ENCODE measurements around the gene UBE2O. TPM values are rescaled to one million over a fixed set of nuclear protein-coding genes. Genes with fewer than 3 reads are reported as not detected.
A peak's percentile ranks its signal among the peaks of the same experiment; 100 is the strongest.

Gene UBE2O
- total and polyA plus RNA-seq, 2 experiments from 2014 or later = 7.1 to 17.2 TPM

DNA sequence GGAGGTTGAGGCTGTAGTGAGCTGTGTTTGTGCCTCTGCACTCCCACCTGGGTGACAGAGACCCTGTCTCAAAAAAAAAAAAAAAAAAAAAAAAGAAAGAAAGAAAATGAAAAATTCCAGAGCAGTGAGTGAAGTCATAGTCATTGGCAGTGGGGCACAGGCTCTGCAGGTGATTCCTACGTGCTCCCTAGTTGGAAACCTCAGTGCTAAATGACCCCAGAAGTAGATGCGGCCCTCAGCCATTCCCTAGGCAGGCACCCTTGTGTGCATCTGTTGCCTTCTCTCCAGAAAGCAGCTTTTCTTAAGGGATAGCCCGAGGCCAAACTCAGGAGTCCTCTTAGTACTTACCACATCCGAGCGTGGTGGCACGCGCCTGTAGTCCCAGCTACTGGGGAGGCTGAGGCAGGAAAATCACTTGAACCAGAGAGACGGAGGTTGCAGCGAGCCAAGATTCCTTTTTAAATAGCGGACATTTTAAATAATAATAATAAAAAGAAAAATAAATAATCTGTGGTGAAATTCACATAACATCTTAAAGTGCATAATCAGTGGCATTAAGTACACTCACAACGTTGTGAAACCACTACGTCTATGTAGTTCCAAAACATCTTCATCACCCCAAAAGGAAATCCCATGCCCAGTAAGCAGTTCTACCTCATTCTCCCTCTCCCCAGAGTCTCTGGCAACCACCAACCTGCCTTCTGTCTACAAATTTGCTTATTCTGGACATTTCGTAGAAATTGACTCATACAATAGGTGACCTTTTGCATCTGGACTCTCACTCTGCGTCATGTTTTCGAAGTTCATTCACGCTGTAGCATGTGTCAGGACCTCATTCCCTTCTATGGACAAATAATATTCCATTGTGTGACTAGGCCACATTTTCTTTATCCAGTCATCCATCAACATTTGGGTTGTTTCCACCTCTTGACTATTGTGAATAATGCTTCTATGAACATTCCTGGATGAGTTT lies 81.0 kb downstream of the UBE2O start:
- H3K4me2 ChIP-seq (ENCODE audit: unreplicated experiment) = peak overlapping the region; percentile 62
- 48 to 52% methylated on average over 16 of the region's 16 CpGs for WGBS, 2 experiments (ENCODE audit: low coverage in 1 of 2, low lambda C conversion rate in 2 of 2, missing lambda C conversion rate in 2 of 2)
- DNase-seq = peak; percentile 98

GRCh38 chr17:76370261-76370993 lies 82.5 kb downstream of the UBE2O start:
- peak; percentile 99 for DNase-seq
- Histone ChIP-seq H3K36me3 (ENCODE audit: low read depth) (no peaks in the 10 kb centered on the region), H3K9ac (peak overlapping the region; percentile 79), H2AFZ (0 out of 2 replicates have a peak overlapping the region, but pooled peaks have one; percentile 23), H3K9me2 (ENCODE audit: insufficient read depth) (no peaks in the 10 kb centered on the region), H3K27ac (peak overlapping the region; percentile 99), H3F3A (ENCODE audit: insufficient read depth) (peaks cover 42% of the 10 kb centered on the region), H3K4me1 (ENCODE audit: insufficient read depth) (peaks cover 47% of the 10 kb centered on the region), H4K20me1 (ENCODE audit: insufficient read depth) (no peaks in the 10 kb centered on the region), H3K4me2 (ENCODE audit: unreplicated experiment) (peak overlapping the region; percentile 63), H3K79me2 (ENCODE audit: insufficient read depth) (peaks cover 8% of the 10 kb centered on the region; the same call in 1 of the 2 replicates), H3K4me3 (peak overlapping the region; percentile 28; the same call in 1 of the 2 replicates), H3K27me3 (replicated peaks; ENCODE audit: insufficient read depth) (no peaks in the 10 kb centered on the region), H3K9me3 (ENCODE audit: low read depth) (no peaks in the 10 kb centered on the region)
- in situ Hi-C loops (cut with MboI) = no loop called here
- 15 to 17% methylated on average over 11 of the region's 11 CpGs for WGBS, 2 experiments (ENCODE audit: low coverage in 1 of 2, low lambda C conversion rate in 2 of 2, missing lambda C conversion rate in 2 of 2)
- TF ChIP-seq EZH2phosphoT487 (IDR thresholded peaks at IDR 0.05; ENCODE audit: insufficient read depth, low read depth) (no peak), EZH2 (IDR thresholded peaks at IDR 0.05; ENCODE audit: insufficient read depth, poor library complexity, severe bottlenecking) (no peak)

More for the DNA sequence above, 81.0 kb downstream of the UBE2O start:
- Histone ChIP-seq H3K9me3 (ENCODE audit: low read depth) (no peaks in the 10 kb centered on the region), H4K20me1 (ENCODE audit: insufficient read depth) (no peaks in the 10 kb centered on the region), H3K27me3 (replicated peaks; ENCODE audit: insufficient read depth) (no peaks in the 10 kb centered on the region), H3K4me1 (ENCODE audit: insufficient read depth) (peaks cover 47% of the 10 kb centered on the region), H3K9me2 (ENCODE audit: insufficient read depth) (no peaks in the 10 kb centered on the region), H3K79me2 (ENCODE audit: insufficient read depth) (peaks cover 8% of the 10 kb centered on the region; the same call in 1 of the 2 replicates), H3K9ac (peak overlapping the region; percentile 79), H3F3A (ENCODE audit: insufficient read depth) (peaks cover 42% of the 10 kb centered on the region), H3K4me3 (no peak overlapping the region), H3K27ac (peak overlapping the region; percentile 99), H2AFZ (no peak overlapping the region), H3K36me3 (ENCODE audit: low read depth) (no peaks in the 10 kb centered on the region)
- in situ Hi-C loops (cut with MboI) = no loop called here
- TF ChIP-seq EZH2phosphoT487 (IDR thresholded peaks at IDR 0.05; ENCODE audit: insufficient read depth, low read depth) (no peak), EZH2 (IDR thresholded peaks at IDR 0.05; ENCODE audit: insufficient read depth, poor library complexity, severe bottlenecking) (no peak)

- 0 out of 2 replicates have a peak overlapping the region, but pooled peaks have one; percentile 23 for H2AFZ ChIP-seq
- peaks cover 8% of the 10 kb centered on the region; the same call in 1 of the 2 replicates for H3K79me2 ChIP-seq (ENCODE audit: insufficient read depth)
- H3K4me1 ChIP-seq (ENCODE audit: insufficient read depth) = peaks cover 47% of the 10 kb centered on the region
- WGBS, 2 experiments (ENCODE audit: low coverage in 1 of 2, low lambda C conversion rate in 2 of 2, missing lambda C conversion rate in 2 of 2) = 84 to 86% methylated on average over 7 of the region's 7 CpGs
- H3K9me3 ChIP-seq (ENCODE audit: low read depth) = no peaks in the 10 kb centered on the region
- H4K20me1 ChIP-seq (ENCODE audit: insufficient read depth) = no peaks in the 10 kb centered on the region
- no peaks in the 10 kb centered on the region for H3K36me3 ChIP-seq (ENCODE audit: low read depth)
- no peak for TF ChIP-seq EZH2phosphoT487 (IDR thresholded peaks at IDR 0.05; ENCODE audit: insufficient read depth, low read depth)
- H3K9me2 ChIP-seq (ENCODE audit: insufficient read depth) = no peaks in the 10 kb centered on the region
- H3F3A ChIP-seq (ENCODE audit: insufficient read depth) = peaks cover 42% of the 10 kb centered on the region
- DNase-seq = no peak
- in situ Hi-C loops (cut with MboI) = no loop called here
- peak overlapping the region; percentile 63 for H3K4me2 ChIP-seq (ENCODE audit: unreplicated experiment)
- no peaks in the 10 kb centered on the region for H3K27me3 ChIP-seq (replicated peaks; ENCODE audit: insufficient read depth)
- peak overlapping the region; percentile 99 for H3K27ac ChIP-seq
- H3K9ac ChIP-seq = peak overlapping the region; percentile 71
- no peak overlapping the region for H3K4me3 ChIP-seq
Measured at GRCh38 chr17:76369804-76370203, 83.1 kb downstream of the UBE2O start.

- Histone ChIP-seq H3K4me3 (no peak overlapping the region), H3K27me3 (replicated peaks; ENCODE audit: insufficient read depth) (no peaks in the 10 kb centered on the region), H3K9me3 (ENCODE audit: low read depth) (no peaks in the 10 kb centered on the region), H3K4me1 (ENCODE audit: insufficient read depth) (peaks cover 47% of the 10 kb centered on the region), H3K9ac (peak overlapping the region; percentile 71), H3K36me3 (ENCODE audit: low read depth) (no peaks in the 10 kb centered on the region), H3K27ac (peak overlapping the region; percentile 99), H2AFZ (no peak overlapping the region), H3F3A (ENCODE audit: insufficient read depth) (peaks cover 42% of the 10 kb centered on the region), H3K9me2 (ENCODE audit: insufficient read depth) (no peaks in the 10 kb centered on the region), H3K79me2 (ENCODE audit: insufficient read depth) (peaks cover 8% of the 10 kb centered on the region; the same call in 1 of the 2 replicates), H4K20me1 (ENCODE audit: insufficient read depth) (no peaks in the 10 kb centered on the region), H3K4me2 (ENCODE audit: unreplicated experiment) (peak overlapping the region; percentile 63)
- DNase-seq = no peak
- TF ChIP-seq EZH2 (IDR thresholded peaks at IDR 0.05; ENCODE audit: insufficient read depth, poor library complexity, severe bottlenecking) (no peak), EZH2phosphoT487 (IDR thresholded peaks at IDR 0.05; ENCODE audit: insufficient read depth, low read depth) (no peak)
- WGBS, 2 experiments (ENCODE audit: low coverage in 1 of 2, low lambda C conversion rate in 2 of 2, missing lambda C conversion rate in 2 of 2) = 76 to 77% methylated on average over 10 of the region's 10 CpGs
- in situ Hi-C loops (cut with MboI) = no loop called here
Measured at GRCh38 chr17:76369379-76369778, 83.6 kb downstream of the UBE2O start.
